ENCODE measurements around the gene CLDN5. TPM values are rescaled to one million over a fixed set of nuclear protein-coding genes. Genes with fewer than 3 reads are reported as not detected.

Gene CLDN5
- total RNA-seq, 2 experiments from 2014 or later: not detected

- H3K9me2 ChIP-seq (ENCODE audit: insufficient read depth, low read length): no peaks in the 10 kb centered on the region
- POLR2A ChIA-PET: no interaction called here
- no peaks in the 10 kb centered on the region for H3K4me1 ChIP-seq (ENCODE audit: insufficient read depth, low read length, poor library complexity, severe bottlenecking)
- TF ChIP-seq CTCF (conservative IDR thresholded peaks at IDR 0.05; ENCODE audit: low read length) (no peak), EZH2phosphoT487 (IDR thresholded peaks at IDR 0.05; ENCODE audit: borderline replicate concordance, low read depth, low read length) (no peak)
- H3K36me3 ChIP-seq (ENCODE audit: insufficient read depth, low read length): peaks cover 87% of the 10 kb centered on the region
- no peaks in the 10 kb centered on the region for H3K79me2 ChIP-seq (ENCODE audit: insufficient read depth, low read depth, low read length)
- H3K4me2 ChIP-seq (ENCODE audit: low read length): no peak overlapping the region
- H3K27ac ChIP-seq (ENCODE audit: low read depth, low read length, poor library complexity, severe bottlenecking): no peak overlapping the region
- no peaks in the 10 kb centered on the region for H4K20me1 ChIP-seq (ENCODE audit: insufficient read depth, low read length)
- no peak for DNase-seq (ENCODE audit: low spot score)
- intact Hi-C loops (cut with micrococcal nuclease; ENCODE audit: unreplicated experiment): no loop called here
- no peaks in the 10 kb centered on the region for H3K9me3 ChIP-seq (ENCODE audit: low read length)
- CTCF ChIA-PET (ENCODE audit: unreplicated experiment): no interaction called here
- BruUV-seq (replicated peaks): no TSS peak
- H2AFZ ChIP-seq (ENCODE audit: low read length): no peak overlapping the region
- no peak overlapping the region for H3K4me3 ChIP-seq (ENCODE audit: low read depth, low read length, poor library complexity, severe bottlenecking)
Observed at GRCh38 chr22:19517171-19517500, 7.1 kb downstream of the CLDN5 start.

GRCh38 chr22:19516378-19517170 lies 7.6 kb downstream of the CLDN5 start:
- Histone ChIP-seq H3K4me3 (ENCODE audit: low read depth, low read length, poor library complexity, severe bottlenecking) (no peak overlapping the region), H4K20me1 (ENCODE audit: insufficient read depth, low read length) (no peaks in the 10 kb centered on the region), H3K9me3 (ENCODE audit: low read length) (no peaks in the 10 kb centered on the region), H3K9me2 (ENCODE audit: insufficient read depth, low read length) (no peaks in the 10 kb centered on the region), H2AFZ (ENCODE audit: low read length) (no peak overlapping the region), H3K27ac (ENCODE audit: low read depth, low read length, poor library complexity, severe bottlenecking) (no peak overlapping the region), H3K4me1 (ENCODE audit: insufficient read depth, low read length, poor library complexity, severe bottlenecking) (no peaks in the 10 kb centered on the region), H3K79me2 (ENCODE audit: insufficient read depth, low read depth, low read length) (no peaks in the 10 kb centered on the region), H3K36me3 (ENCODE audit: insufficient read depth, low read length) (peaks cover 91% of the 10 kb centered on the region), H3K4me2 (ENCODE audit: low read length) (no peak overlapping the region)
- TF ChIP-seq CTCF (conservative IDR thresholded peaks at IDR 0.05; ENCODE audit: low read length) (no peak), EZH2phosphoT487 (IDR thresholded peaks at IDR 0.05; ENCODE audit: borderline replicate concordance, low read depth, low read length) (no peak)
- CTCF ChIA-PET (ENCODE audit: unreplicated experiment): no interaction called here
- BruUV-seq (replicated peaks): no TSS peak
- DNase-seq (ENCODE audit: low spot score): no peak
- POLR2A ChIA-PET: no interaction called here
- intact Hi-C loops (cut with micrococcal nuclease; ENCODE audit: unreplicated experiment): no loop called here

- DNase-seq (ENCODE audit: low spot score): no peak
- no peaks in the 10 kb centered on the region for H3K4me1 ChIP-seq (ENCODE audit: insufficient read depth, low read length, poor library complexity, severe bottlenecking)
- intact Hi-C loops (cut with micrococcal nuclease; ENCODE audit: unreplicated experiment): no loop called here
- BruUV-seq (replicated peaks): no TSS peak
- H3K4me3 ChIP-seq (ENCODE audit: low read depth, low read length, poor library complexity, severe bottlenecking): no peak overlapping the region
- no peak overlapping the region for H3K4me2 ChIP-seq (ENCODE audit: low read length)
- H3K9me2 ChIP-seq (ENCODE audit: insufficient read depth, low read length): no peaks in the 10 kb centered on the region
- ChIA-PET POLR2A (no interaction called here), CTCF (ENCODE audit: unreplicated experiment) (no interaction called here)
- H3K36me3 ChIP-seq (ENCODE audit: insufficient read depth, low read length): peaks cover 96% of the 10 kb centered on the region
- no peak overlapping the region for H3K27ac ChIP-seq (ENCODE audit: low read depth, low read length, poor library complexity, severe bottlenecking)
- no peak overlapping the region for H2AFZ ChIP-seq (ENCODE audit: low read length)
- no peaks in the 10 kb centered on the region for H3K9me3 ChIP-seq (ENCODE audit: low read length)
- no peaks in the 10 kb centered on the region for H4K20me1 ChIP-seq (ENCODE audit: insufficient read depth, low read length)
- no peaks in the 10 kb centered on the region for H3K79me2 ChIP-seq (ENCODE audit: insufficient read depth, low read depth, low read length)
- TF ChIP-seq CTCF (conservative IDR thresholded peaks at IDR 0.05; ENCODE audit: low read length) (no peak), EZH2phosphoT487 (IDR thresholded peaks at IDR 0.05; ENCODE audit: borderline replicate concordance, low read depth, low read length) (no peak)
Observed at GRCh38 chr22:19515654-19516377, 8.4 kb downstream of the CLDN5 start.

All from OCI-LY7 (cell line).